Transverse colon (tissue), 4 donors: ENCODE data around the gene KLRF1.

Experiments
- POLR2AphosphoS5 ChIP-seq, 3 donors: sonication (generic); formaldehyde crosslinking; IDR thresholded peaks; one replicate each; pipeline ENCODE4 v1.6.1; 2016; ENCODE audit warnings: antibody characterized with exemption in 3 of 3
- TF ChIP-seq, protein P1 (sequence below), 5 experiments: fragments of 200-600 bp in 3 of 5; fragments of 450-650 bp in 2 of 5; sonication (generic) in 3 of 5; IDR thresholded peaks; 1 replicate in 2 of 5; 2 replicates in 3 of 5; pipeline ENCODE4 v1.5.1; 2016 to 2017; ENCODE audit warnings: antibody characterized with exemption in 5 of 5, inconsistent platforms in 3 of 5, mild to moderate bottlenecking in 2 of 5, moderate library complexity in 1 of 5

DNA sequence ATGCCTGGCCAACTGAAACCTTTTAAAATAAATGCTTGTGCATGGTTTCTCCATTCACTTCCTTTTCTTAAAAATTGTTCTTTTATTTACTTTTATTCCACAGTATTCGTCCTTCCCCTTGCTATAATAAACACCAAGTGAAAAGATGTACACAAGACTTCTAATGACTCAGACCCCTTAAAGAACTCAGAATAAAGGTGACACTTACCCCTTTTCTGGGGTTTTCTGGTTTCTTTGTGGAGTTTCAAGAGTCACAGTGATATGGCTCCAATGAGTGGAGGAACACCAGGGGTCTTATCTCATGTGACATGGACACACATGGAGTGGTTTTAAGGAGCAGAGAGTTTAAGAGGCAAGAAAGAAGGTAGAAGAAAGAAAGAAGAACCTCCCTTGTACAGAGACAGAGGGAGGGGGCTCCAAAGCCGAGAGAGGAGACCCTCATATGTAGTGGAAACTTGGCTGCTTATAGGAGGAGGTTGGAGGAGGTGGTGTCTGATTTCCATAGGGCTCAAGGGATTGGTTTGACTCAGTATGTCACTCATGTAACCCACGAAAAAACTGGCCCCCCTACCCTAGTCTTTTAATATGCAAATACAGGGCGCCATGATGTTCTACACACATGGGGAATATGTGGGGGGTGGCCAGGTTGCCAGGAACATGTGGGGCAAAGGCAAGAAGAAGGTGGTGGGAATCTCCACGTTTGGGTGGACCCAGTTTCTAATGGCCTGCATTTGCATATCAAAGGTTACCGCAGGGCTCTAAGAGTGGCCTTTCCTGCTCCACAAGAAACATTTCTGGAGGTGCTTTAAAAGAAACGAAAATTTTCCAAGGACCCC, 44.5 kb upstream of the KLRF1 start:
- TF ChIP-seq, protein P1, sequence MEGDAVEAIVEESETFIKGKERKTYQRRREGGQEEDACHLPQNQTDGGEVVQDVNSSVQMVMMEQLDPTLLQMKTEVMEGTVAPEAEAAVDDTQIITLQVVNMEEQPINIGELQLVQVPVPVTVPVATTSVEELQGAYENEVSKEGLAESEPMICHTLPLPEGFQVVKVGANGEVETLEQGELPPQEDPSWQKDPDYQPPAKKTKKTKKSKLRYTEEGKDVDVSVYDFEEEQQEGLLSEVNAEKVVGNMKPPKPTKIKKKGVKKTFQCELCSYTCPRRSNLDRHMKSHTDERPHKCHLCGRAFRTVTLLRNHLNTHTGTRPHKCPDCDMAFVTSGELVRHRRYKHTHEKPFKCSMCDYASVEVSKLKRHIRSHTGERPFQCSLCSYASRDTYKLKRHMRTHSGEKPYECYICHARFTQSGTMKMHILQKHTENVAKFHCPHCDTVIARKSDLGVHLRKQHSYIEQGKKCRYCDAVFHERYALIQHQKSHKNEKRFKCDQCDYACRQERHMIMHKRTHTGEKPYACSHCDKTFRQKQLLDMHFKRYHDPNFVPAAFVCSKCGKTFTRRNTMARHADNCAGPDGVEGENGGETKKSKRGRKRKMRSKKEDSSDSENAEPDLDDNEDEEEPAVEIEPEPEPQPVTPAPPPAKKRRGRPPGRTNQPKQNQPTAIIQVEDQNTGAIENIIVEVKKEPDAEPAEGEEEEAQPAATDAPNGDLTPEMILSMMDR (IDR thresholded peaks at IDR 0.05), result no peak
- TF ChIP-seq POLR2AphosphoS5 (IDR thresholded peaks at IDR 0.05), result no peak
